GM18507 (cell line): ENCODE measurements around the gene SAMHD1.
"Not testable (repeated sequence)": the region's sequence is repeated elsewhere in the genome, so short reads cannot be mapped to it uniquely, and the experiment has no call there.

ENCODE experiments used
- DNase-seq: peaks from one replicate; pipeline ENCODE4 v3.0.0; 2011; ENCODE audit warnings: low read depth; ENCODE audit not compliant: insufficient read length; ENCODE audit errors: extremely low spot score
- FAIRE-seq: peaks from 2 replicates; lab custom pipeline; 2011; peaks lifted over from hg19 to GRCh38; lab: Jason Lieb, UNC

The SAMHD1 gene

DNA sequence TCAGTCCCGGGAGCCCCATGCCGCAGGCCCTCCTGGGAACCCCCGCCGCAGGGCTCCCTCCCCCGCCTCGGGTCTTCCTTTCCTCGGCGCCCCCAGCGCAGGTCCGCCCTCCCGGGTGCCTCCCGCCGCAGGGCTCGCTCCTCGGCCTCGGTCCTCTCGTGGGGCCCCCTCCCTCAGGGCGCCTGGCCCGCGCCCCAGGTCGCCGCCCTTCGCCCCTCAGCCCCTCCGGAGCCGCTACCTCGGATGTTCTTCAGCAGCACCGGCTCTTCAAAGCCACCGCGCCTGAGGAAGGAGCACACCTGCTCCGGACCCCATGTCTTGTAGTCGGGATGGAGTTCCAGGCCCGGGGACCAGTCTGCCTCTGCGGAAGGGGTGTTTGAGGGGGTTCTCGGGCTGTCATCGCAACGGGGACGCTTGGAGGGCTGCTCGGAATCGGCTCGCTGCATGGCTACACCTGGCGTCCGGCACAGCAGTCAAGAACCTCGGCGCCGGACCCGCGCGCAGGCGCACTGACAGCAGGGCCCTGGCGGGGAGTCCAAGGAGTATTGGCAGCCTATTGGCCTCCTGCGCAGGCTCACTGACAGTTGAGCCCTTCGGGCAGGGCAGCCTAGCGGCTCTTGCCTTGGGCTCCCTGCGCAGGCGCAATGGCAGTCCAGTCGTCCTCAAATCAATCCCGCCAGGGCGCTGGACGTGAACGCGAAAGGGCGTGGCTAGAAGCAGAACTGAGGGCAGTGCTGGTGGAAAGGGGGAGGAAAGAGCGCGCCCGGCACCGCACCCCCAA, at the start of gene SAMHD1:
Gene SAMHD1, minus strand, starts transcription at position 511 of the 781 bp plus-strand sequence. Its CDS starts 65 bp downstream, at position 446.
- peak; percentile 92 for FAIRE-seq
- peak; percentile 100 for DNase-seq

DNA sequence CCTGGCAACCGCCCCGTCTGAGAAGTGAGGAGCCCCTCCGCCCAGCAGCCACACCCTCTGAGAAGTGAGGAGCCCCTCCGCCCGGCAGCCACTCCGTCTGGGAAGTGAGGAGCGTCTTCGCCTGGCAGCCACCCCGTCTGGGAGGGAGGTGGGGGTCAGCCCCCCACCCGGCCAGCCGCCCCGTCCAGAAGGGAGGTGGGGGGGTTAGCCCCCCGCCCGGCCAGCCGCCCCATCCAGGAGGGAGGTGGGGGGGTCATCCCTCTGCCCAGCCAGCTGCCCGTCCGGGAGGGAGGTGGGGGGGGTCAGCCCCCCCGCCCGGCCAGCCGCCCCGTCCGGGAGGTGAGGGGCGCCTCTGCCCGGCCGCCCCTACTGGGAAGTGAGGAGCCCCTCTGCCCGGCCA, 48.7 kb upstream of the SAMHD1 start:
- not testable (repeated sequence) for FAIRE-seq, DNase-seq

DNA sequence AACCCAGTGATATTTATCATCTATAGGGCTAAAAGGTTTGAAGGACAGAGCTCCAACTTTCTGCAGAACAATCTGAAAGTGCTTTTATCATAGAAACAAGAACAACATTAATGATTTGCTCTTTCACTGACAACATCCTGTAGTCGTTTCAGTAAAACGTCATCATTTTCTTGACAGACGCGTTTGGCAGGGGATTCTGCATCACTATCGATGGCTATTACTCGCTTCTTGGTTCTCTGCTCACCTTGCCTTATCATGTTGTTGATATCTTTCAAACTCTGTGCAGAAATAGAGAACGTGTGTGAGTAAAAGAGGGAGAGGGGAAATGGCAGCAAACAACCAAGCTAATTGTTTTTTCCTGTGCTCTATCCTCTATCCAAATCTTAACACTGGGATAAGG, 47.1 kb upstream of the SAMHD1 start:
- DNase-seq: no peak
- FAIRE-seq: peak; percentile 54

DNA sequence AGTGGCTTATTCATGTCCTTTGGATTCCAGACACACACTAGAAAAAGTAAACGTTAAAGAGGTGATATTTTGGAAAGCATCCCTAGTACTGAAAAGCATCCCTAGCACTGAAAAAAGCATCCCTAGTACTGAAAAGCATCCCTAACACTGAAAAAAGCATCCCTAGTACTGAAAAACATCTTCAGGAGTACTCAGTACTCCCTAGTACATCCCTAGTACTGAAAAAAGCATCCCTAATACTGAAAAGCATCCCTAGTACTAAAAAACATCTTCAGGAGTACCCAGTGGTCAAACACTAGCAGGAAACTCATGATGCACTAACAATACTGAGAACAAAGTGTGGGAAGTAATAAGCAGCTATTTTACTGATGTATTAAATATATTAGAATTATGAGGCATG, 45.6 kb upstream of the SAMHD1 start:
- DNase-seq (no peak), FAIRE-seq (no peak)

DNA sequence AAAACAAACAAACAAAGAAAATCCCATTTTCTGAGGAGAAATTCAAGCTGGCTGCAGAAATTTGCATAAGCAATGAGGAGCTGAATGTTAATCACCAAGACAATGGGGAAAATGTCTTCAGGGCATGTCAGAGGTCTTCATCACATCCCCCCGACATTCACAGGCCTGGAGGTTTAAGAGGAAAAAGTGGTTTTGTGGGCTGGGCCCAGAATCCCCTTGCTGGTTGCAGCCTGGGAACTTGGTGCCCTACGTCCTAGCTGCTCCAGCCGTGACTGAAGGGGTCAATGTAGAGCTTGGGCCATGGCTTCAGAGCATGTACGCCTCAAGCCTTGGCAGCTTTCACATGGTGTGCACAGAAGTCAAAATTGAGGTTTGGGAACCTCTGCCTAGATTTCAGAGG, 42.7 kb upstream of the SAMHD1 start:
- not testable (repeated sequence) for DNase-seq, FAIRE-seq

DNA sequence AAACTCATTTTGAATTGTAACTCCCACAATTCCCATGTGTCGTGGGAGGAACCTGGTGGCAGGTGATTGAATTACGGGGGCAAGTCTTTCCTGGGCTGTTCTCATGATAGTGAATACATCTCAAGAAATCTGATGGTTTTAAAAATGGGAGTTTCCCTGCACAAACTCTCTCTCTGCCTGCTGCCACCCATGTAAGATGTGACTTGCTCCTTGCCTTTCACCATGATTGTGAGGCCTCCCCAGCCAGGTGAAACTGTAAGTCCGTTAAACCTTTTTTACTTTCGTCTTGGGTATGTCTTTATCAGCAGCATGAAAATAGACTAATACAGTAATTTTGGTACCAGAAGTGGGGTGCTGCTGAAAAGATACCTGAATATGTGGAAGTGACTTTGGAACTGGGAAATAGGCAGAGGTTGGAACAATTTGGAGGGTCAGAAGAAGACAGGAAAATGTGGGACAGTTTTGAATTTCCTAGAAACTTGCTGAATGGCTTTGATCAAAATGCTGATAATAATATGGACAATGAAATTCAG, 41.4 kb upstream of the SAMHD1 start:
- FAIRE-seq (no peak), DNase-seq (no peak)

DNA sequence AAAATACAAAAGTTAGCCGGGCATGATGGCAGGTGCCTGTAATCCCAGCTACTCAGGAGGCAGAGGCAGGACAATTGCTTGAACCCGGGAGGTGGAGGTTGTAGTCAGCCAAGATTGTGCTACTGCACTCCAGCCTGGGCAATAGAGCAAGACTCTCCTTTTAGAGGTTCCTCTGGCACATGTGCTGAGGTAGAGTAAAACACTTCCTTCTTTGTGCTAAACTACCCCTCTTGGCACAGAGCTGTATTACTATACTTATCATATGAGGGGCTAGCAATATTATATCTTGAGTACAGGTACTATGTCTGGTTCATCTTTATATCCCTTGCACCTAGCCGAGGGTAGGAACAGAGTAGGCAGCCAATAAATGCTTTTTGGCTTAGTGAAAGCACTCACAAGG, 40.2 kb upstream of the SAMHD1 start:
- FAIRE-seq (no peak), DNase-seq (no peak)

DNA sequence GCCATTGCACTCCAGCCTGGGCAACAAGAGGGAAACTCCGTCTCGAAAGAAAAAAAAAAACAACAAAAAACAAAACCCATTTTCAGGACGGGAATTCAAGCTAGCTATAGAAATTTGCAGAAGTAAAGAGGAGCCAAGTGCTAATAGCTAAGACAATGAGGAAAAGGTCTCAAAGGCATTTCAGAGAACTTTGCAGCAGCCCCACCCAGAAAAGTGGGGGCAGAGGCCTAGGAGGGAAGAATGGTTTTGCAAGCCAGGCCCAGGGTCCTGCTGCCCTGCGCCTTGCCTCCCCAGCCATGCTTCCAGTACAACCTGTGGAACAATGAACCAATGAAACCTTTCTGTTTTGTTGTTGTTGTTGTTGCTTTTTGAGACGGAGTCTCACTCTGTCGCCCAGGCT, 38.3 kb upstream of the SAMHD1 start:
- no peak for FAIRE-seq
- DNase-seq: no peak

DNA sequence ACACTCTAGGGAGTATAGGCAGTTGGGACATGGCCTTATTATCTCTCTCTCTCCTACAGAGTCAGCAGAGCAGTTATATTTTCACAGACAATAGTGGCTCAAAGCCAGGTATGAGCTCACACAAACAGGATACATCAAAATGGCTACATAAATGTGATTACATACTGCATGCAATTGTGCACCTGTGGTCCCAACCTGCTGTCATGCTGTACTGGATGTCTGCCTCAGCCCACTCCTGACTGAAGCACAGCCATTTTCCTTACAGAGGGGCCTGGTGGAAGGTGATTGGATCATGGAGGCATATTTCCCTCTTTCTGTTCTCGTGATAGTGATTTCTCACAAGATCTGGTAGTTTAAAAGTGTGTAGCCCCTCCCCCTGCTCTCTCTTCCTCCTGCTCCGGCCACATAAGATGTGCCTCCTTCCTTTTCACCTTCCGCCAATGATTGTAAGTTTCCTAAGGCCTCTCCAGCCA, 37.0 kb upstream of the SAMHD1 start:
- DNase-seq: no peak
- no peak for FAIRE-seq

DNA sequence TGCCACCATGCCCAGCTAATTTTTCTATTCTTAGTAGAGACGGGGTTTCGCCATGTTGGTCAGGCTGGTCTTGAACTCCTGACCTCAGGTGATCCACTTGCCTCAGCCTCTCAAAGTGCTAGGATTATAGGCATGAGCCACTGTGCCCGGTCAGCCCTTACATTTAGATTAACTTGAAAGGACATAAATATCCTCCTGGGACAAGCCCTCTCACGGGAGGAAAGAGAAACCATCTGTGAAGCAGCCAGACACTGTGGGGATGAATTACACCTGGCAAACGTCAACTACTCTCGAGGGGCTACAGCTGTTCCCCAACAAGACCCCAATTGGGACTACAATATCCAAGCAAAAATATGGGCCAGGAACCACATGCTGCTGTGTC, 32.7 kb upstream of the SAMHD1 start:
- DNase-seq (no peak), FAIRE-seq (no peak)

DNA sequence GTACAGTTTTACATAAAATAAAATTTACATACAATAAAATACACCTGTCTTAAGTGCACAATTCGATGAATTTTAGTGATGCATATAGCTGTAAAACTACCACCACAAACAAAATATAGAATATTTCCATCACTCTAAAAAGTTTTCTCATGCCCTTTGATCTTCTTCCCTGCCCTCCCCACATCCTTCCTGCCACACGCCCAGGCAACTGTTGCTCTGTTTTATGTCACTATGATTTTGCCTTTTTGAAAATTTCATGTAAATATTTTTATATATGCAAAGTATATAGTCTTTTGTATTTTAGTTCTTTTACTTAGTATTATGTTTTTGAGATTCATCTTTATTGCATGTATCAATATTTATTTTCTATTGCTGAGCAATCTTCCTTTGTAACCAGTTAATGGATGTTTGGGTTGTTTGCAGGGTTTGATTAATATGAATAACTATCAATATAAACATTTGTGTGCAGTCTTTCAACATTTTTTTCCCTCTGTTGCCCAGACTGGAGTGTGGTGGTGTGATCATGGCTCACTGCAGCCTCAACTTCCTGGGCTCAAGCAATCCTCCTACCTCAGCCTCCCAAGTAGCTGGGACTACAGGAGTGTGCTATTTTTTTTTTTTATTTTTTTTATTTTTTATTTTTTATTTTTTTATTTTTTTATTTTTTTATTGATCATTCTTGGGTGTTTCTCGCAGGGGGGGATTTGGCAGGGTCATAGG, 23.8 kb upstream of the SAMHD1 start:
- FAIRE-seq (no peak), DNase-seq (no peak)

DNA sequence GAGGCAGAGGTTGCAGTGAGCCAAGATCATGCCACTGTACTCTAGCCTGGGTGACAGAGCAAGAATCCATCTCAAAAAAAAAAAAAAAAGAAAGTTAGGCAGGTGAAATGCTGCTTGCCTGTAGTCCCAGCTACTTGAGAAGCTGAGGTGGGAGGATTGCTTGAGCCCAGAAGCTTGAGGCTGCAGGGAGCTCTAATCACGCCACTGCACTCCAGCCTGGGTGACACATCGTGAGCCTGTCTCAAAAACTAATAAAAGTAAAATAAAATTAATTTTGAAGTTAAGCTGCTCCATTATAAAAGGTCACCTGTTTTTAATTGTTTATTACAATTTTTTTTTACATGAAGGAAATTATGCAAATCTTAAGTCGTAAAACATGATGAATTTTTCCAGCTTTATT, 23.2 kb upstream of the SAMHD1 start:
- FAIRE-seq (no peak), DNase-seq (no peak)

DNA sequence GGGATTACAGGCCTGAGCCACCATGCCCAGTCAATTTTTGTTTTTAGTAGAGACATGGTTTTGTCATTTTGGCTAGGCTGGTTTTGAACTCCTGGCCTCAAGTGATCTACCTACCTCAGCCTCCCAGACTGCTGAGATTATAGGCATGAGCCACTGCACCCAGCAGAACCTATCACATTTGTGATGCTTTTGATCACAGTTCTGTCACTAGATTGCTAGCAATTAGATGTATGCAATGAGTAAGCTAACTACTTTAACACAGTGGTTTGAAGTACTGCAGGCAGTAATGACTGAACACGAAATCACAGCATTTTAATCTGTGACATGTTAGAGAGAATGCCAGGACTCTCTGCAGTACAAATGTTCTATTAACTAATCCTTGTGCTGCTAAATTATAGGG, 19.6 kb upstream of the SAMHD1 start:
- FAIRE-seq (no peak), DNase-seq (no peak)

DNA sequence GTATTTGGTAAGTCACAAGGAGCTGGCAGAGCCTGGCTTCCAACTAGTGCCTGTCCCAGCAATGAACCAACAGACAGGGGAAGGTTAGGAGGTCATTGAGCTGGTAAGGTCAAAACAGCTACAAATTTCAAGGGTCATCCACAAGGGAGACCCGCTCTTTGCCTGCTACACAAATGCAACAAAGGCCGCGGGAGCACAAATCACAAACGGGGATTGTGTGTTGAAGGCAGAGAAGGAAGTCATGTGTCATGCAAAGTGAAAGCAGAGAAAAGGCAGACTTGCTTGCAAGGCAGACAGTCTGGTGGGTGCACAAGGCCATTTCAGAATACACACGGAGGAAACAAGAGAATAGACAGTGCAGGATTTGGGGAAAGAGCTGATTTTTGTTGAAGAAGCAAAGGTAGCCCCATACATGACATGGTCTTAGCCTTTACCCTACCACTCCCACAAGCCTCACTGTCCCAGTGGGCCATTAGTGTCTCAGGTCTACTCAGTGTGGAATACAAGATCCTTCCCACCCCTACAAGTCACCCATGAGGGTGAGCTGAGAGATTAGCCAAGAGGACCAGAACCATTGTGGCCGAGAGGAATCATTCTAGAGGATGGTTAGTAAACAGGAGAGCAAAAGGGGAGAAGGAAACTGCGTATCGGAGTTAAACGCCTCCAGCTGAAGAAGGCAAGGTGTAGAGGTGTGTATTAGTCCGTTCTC, 18.1 kb upstream of the SAMHD1 start:
- FAIRE-seq: no peak
- no peak for DNase-seq

DNA sequence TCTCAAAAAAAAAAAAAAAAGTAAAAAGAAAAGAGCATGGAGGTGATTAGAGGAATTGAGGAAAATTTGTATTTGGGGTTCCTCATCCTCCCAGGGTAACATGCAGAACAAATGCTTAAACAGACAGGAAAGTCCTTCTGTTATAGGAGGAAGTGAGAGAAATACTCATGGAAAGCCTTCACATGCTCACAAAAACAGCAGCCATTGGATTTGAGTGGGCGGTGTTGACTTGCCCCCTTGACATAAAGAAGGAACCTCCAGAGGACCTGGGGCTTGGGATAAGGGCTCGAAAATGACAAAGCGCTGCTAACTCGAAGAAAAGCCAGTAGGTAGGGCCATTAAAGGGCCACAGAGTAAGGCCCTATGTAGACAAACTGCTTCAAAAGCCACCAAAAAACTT, 17.5 kb upstream of the SAMHD1 start:
- DNase-seq (no peak), FAIRE-seq (no peak)

DNA sequence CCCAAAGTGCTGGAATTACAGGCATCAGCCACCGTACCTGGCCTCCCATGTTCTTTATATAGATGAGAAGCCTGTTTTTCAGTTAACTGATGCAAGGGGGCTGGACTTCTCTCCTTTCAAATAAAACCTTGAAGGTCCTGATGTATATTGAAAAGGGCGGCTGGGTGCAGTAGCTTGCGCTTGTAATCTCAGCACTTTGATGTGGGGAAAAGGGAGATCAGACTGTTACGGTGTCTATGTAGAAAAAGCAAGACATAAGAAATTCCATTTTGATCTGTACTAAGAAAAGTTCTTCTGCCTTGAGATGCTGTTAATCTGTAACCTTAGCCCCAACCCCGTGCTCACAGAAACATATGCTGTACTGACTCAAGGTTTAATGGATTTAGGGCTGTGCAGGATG, 16.1 kb upstream of the SAMHD1 start:
- no peak for FAIRE-seq
- no peak for DNase-seq

DNA sequence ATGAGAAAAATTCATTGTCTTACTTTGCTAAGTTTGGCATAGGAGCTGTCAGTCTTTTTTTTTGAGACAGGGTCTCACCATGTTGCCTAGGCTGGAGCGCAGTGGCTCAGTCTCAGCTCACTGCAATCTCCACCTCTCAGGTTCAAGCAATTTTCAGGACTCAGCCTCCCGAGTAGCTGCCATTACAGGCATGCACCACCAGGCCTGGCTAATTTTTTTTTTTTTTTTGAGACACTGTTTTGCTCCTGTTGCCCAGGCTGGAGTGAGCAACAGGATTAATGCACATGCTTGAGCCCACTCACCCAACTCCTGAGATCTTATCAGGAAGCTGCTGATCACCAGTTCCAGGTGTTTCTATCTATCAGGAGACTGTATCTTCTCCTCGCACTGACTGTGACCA, 15.5 kb upstream of the SAMHD1 start:
- FAIRE-seq, DNase-seq: not testable (repeated sequence)

DNA sequence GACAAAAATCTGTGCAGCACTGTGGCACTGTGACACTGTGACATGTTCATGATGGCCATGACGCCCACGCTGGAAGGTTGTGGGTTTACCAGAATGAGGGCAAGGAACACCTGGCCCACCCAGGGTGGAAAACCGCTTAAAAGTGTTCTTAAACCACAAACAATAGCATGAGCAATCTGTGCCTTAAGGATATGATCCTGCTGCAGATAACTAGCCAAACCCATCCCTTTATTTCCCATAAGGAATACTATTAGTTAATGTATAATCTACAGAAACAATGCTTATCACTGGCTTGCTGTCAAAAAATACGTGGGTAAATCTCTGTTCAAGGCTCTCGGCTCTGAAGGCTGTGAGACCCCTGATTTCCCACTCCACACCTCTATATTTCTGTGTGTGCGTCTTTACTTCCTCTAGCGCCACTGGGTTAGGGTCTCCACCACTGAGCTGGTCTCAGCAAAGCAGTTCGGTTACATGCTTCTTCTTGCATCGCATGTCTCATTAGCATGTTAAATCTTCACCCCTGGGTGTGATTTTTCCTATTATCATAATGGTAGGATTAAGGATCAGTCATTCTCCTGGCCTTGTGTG, 10.9 kb upstream of the SAMHD1 start:
- not testable (repeated sequence) for FAIRE-seq, DNase-seq

DNA sequence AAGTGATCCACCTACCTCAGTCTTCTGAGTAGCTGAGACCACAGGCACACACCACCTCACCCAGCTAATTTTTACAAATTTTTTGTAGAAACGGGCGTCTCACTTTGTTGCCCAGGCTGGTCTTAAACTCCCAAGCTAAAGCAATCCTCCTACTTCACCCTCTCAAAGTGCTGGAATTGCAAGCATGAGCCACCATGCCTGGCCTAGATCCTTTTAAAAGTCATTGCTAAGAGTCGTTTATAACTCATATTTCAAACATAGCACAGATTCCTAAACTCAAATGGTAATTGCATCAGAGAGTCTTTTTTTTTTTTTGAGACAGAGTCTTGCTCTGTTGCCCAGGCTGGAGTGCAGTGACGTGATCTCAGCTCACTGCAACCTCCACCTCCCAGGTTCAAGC, 7.7 kb upstream of the SAMHD1 start:
- FAIRE-seq (no peak), DNase-seq (no peak)
